OCI-LY3 (cell line): ENCODE data around the gene PSMC3.

Experiments
- H2AFZ ChIP-seq: fragments of 200-600, 300-600 bp; shearing (Covaris generic); 2 replicates; pipeline ENCODE4 v1.6.0; 2014; ENCODE audit warnings: antibody characterized with exemption, low read depth, low read length
- H3K27ac ChIP-seq: fragments of 200-600, 300-600 bp; sonication (generic); 2 replicates; pipeline ENCODE4 v1.5.1; 2014; ENCODE audit warnings: mild to moderate bottlenecking, low read length, moderate library complexity, mixed read lengths
- H3K27me3 ChIP-seq: fragments of 200-600, 300-600 bp; sonication (generic); 2 replicates; pipeline ENCODE4 v1.6.1; 2014; ENCODE audit warnings: low read depth, low read length, mixed read lengths
- H3K36me3 ChIP-seq: fragments of 200-600, 300-600 bp; sonication (generic); replicated peaks from 2 replicates; pipeline ENCODE3; 2014; ENCODE audit warnings: low read depth, low read length, mixed read lengths
- H3K4me1 ChIP-seq: fragments of 300-600, 200-600 bp; sonication (generic); 2 replicates; pipeline ENCODE4 v1.6.1; 2014; ENCODE audit warnings: low read length, mixed read lengths
- H3K4me2 ChIP-seq: fragments of 200-600, 300-600 bp; sonication (generic); 2 replicates; pipeline ENCODE4 v1.6.1; 2014; ENCODE audit warnings: low read length, mixed read lengths
- H3K4me3 ChIP-seq: fragments of 300-600, 200-600 bp; sonication (generic); 2 replicates; pipeline ENCODE4 v1.5.1; 2014; ENCODE audit warnings: antibody characterized with exemption, mild to moderate bottlenecking, low read length, moderate library complexity
- H3K79me2 ChIP-seq: fragments of 300-600, 200-600 bp; shearing (Covaris generic); 2 replicates; pipeline ENCODE4 v1.6.1; 2014; ENCODE audit warnings: mild to moderate bottlenecking, low read length, mixed read lengths
- H3K9ac ChIP-seq: fragments of 300-600, 200-600 bp; shearing (Covaris generic); 2 replicates; pipeline ENCODE4 v1.6.0; 2014; ENCODE audit warnings: mild to moderate bottlenecking, low read length, moderate library complexity
- H3K9me3 ChIP-seq: fragments of 200-600, 300-600 bp; shearing (Covaris generic); 2 replicates; pipeline ENCODE4 v1.6.1; 2014; ENCODE audit warnings: low read length, mixed read lengths; ENCODE audit not compliant: insufficient read depth
- H4K20me1 ChIP-seq: fragments of 200-600, 300-600 bp; sonication (generic); 2 replicates; pipeline ENCODE4 v1.6.1; 2016; ENCODE audit warnings: low read length, mixed read lengths; ENCODE audit not compliant: insufficient read depth
- EZH2phosphoT487 ChIP-seq: fragments of 200-600 bp; shearing (Covaris generic); IDR thresholded peaks from 2 replicates; pipeline ENCODE4 v1.6.1; 2018; ENCODE audit warnings: antibody characterized with exemption, mixed run types, low read depth
- TF ChIP-seq, protein P1 (sequence below): fragments of 200-600, 300-600 bp; sonication (generic); IDR thresholded peaks from 2 replicates; pipeline ENCODE4 v1.5.1; 2014; ENCODE audit warnings: antibody characterized with exemption, low read length, low read depth

PSMC3 gene

DNA sequence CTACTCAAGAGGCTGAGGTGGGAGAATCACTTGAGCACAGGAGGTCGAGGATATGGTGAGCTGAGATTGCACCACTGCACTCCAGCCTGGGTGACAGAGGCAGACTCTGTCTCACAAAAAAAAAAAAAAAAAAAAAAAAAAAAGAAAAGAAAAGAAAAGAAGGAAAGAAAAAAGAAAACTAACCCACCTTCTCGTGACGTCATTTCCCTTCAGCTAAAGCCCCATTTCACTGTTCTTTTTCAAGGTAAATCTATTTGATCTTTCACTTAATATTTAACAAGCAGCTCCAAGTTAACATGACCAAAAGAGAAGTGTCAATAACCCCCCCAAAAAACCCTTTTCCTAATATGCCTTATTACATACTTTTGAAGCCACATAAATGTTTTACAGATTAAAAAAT lies 17.6 kb upstream of the PSMC3 start:
- no peak overlapping the region for H2AFZ ChIP-seq
- H4K20me1 ChIP-seq, result no peaks in the 10 kb centered on the region
- no peak overlapping the region for H3K9ac ChIP-seq
- no peaks in the 10 kb centered on the region for H3K79me2 ChIP-seq
- no peak overlapping the region for H3K4me3 ChIP-seq
- no peaks in the 10 kb centered on the region for H3K36me3 ChIP-seq
- H3K27me3 ChIP-seq, result no peaks in the 10 kb centered on the region
- no peak overlapping the region for H3K4me2 ChIP-seq
- no peaks in the 10 kb centered on the region for H3K4me1 ChIP-seq
- no peaks in the 10 kb centered on the region for H3K9me3 ChIP-seq
- no peak for TF ChIP-seq EZH2phosphoT487
- TF ChIP-seq, protein P1, sequence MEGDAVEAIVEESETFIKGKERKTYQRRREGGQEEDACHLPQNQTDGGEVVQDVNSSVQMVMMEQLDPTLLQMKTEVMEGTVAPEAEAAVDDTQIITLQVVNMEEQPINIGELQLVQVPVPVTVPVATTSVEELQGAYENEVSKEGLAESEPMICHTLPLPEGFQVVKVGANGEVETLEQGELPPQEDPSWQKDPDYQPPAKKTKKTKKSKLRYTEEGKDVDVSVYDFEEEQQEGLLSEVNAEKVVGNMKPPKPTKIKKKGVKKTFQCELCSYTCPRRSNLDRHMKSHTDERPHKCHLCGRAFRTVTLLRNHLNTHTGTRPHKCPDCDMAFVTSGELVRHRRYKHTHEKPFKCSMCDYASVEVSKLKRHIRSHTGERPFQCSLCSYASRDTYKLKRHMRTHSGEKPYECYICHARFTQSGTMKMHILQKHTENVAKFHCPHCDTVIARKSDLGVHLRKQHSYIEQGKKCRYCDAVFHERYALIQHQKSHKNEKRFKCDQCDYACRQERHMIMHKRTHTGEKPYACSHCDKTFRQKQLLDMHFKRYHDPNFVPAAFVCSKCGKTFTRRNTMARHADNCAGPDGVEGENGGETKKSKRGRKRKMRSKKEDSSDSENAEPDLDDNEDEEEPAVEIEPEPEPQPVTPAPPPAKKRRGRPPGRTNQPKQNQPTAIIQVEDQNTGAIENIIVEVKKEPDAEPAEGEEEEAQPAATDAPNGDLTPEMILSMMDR, result no peak
- no peak overlapping the region for H3K27ac ChIP-seq

DNA sequence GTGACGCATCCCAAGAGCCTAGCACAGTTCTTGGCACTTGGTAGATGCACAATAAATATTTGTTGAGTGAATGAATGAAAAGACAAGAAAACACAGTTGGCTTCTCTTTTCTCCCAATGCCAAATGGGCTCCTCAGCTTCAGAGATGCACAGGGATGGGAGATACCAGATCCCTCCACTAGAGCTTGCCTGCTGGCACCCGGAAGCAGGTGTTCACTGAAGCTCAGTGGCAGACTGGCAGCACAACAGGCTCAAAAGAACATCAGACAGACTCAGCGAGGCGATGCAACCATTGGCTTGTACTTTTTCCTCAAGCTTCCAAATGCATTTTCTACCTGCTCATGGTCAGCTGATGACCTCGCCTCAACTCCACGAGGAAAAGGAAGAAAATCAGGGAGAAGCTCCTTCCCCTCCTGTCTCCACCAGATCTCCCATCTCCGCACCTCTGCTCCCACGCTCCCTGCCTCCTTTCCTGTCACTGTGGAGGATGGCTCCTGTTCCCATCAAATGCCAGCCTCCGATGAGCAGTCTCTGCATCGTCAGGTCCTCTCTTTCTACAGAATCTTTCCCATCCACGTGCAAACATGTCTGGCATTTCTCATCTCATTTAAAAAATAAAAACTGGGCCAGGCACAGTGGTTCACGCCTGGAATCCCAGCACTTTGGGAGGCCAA lies 16.9 kb upstream of the PSMC3 start:
- no peaks in the 10 kb centered on the region for H3K4me1 ChIP-seq
- no peaks in the 10 kb centered on the region for H3K9me3 ChIP-seq
- no peaks in the 10 kb centered on the region for H3K79me2 ChIP-seq
- H3K9ac ChIP-seq, result no peak overlapping the region
- no peaks in the 10 kb centered on the region for H3K27me3 ChIP-seq
- no peak overlapping the region for H3K4me3 ChIP-seq
- H2AFZ ChIP-seq, result no peak overlapping the region
- no peaks in the 10 kb centered on the region for H3K36me3 ChIP-seq
- H3K4me2 ChIP-seq, result no peak overlapping the region
- no peak for TF ChIP-seq EZH2phosphoT487
- TF ChIP-seq, protein P1, result no peak
- no peaks in the 10 kb centered on the region for H4K20me1 ChIP-seq
- H3K27ac ChIP-seq, result no peak overlapping the region

- no peak for TF ChIP-seq EZH2phosphoT487
- TF ChIP-seq, protein P1, result no peak
- H3K27me3 ChIP-seq, result no peaks in the 10 kb centered on the region
These were observed 16.3 kb upstream of the PSMC3 start for GRCh38 chr11:47442514-47442913.

GRCh38 chr11:47441421-47441820 lies 15.2 kb upstream of the PSMC3 start:
- no peak overlapping the region for H3K9ac ChIP-seq
- H3K4me1 ChIP-seq, result no peaks in the 10 kb centered on the region
- H4K20me1 ChIP-seq, result no peaks in the 10 kb centered on the region
- H3K27ac ChIP-seq, result no peak overlapping the region
- H3K27me3 ChIP-seq, result no peaks in the 10 kb centered on the region
- H3K4me3 ChIP-seq, result no peak overlapping the region
- H3K36me3 ChIP-seq, result no peaks in the 10 kb centered on the region
- no peaks in the 10 kb centered on the region for H3K9me3 ChIP-seq
- H3K4me2 ChIP-seq, result no peak overlapping the region
- no peak for TF ChIP-seq EZH2phosphoT487
- TF ChIP-seq, protein P1, result no peak
- no peaks in the 10 kb centered on the region for H3K79me2 ChIP-seq
- no peak overlapping the region for H2AFZ ChIP-seq

More at GRCh38 chr11:47442514-47442913, 16.3 kb upstream of the PSMC3 start:
- Histone ChIP-seq H3K9me3 (no peaks in the 10 kb centered on the region), H4K20me1 (no peaks in the 10 kb centered on the region), H3K9ac (no peak overlapping the region), H3K36me3 (no peaks in the 10 kb centered on the region), H3K27ac (no peak overlapping the region), H3K4me1 (no peaks in the 10 kb centered on the region), H3K79me2 (no peaks in the 10 kb centered on the region), H2AFZ (no peak overlapping the region), H3K4me3 (no peak overlapping the region), H3K4me2 (no peak overlapping the region)
